T-helper 1 cell (primary cell): Measurements from ENCODE around the gene NRARP.
"Not testable (repeated sequence)": the region's sequence is repeated elsewhere in the genome, so short reads cannot be mapped to it uniquely, and the experiment has no call there.

ENCODE experiments used
- DNase-seq, 5 donors: peaks; one replicate each; pipeline ENCODE4 v3.0.0-alpha.2; 2012 to 2020

NRARP gene

DNA sequence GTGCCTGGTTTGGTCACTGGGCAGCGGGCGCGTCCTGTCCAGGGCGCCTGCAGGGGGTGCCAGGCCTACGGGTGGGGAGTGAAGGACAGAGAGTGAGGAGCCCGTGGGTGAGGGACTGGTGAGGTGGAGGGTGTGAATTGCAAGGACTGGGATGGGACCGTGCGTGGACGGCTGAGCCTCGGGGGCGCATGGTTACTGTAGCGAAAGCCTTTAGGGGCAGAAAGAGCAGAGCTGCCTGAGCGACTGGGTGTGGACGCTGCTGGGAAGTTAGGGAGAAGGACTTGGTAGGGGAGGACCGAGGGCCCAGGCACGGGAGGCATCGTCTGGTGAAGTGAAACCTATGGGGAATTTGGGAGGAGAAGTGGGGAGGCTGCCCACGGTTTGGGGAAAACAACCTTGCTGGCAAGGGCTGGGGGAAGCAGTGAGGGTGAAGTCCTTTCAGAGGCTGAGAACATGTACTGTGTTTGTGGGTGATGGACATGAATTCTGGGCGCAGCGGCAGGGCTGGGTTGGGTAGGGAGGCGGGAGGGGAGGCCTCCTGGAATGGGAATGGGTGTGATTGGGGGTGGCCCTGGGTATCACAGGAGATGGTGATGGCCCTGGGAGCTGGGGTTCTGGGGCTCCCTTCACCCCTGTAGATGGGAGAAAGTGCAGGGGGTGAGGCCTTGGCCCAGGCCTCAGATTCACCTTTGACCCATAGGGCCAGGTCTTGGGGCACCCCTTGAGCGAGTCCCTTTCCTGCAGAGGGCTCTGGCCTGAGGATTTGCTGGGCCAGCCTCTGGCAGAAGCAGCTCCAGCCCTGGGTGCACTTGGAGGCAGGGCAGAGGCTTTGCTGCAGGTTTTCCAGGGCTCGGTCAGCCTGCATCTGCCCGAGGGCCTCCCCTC, 26.2 kb downstream of the NRARP start:
- DNase-seq, result no peak

DNA sequence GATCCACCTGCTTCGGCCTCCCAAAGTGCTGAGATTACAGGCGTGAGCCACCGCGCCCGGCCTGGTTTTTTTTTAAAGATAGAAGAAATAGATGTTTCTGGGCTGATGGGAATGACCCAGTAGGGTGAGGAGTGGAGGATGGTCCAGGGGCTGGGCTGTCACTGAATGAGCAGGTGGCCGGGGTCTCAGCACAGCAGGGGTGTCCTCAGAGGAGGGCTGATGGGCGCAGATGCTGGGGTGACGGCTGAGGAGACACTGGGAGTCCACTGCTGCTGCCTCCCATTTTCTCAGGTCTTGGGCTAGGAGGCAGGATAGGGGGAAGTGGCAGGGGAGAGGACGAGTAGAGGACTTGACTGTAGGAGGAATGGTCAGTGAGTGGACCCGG, 26.9 kb downstream of the NRARP start:
- no peak for DNase-seq

DNA sequence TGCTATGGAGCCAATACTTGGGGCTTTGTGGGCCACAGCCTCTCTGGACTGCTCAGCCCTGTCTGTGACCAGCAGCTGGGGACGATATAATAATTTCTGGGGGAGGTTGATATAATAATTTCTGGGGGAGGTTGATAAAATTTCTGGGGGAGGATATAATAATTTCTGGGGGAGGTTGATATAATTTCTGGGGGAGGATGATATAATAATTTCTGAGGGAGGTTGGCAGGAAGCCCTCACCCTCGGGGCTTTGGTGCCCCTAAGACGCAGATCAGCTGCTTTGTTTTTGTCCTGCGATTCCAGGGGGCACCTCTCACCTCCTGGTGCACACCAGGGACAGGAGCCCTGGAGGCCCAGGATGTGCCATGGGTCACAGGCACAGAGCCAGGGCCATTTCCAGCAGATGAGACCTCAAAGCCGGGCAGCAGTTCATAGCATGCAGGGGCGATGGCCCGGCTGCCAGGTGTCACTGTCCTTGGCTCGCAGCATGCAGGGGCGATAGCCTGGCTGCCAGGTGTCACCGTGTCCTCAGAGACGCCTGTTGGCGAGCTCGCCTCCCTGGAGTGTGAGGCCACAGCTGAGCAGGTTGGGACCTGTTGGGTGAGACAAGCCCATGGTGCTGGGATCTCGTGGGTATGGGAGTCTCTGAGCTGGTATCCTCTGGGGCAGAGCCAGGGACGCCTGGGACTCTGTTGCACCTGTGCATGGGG, 28.3 kb downstream of the NRARP start:
- no peak for DNase-seq

DNA sequence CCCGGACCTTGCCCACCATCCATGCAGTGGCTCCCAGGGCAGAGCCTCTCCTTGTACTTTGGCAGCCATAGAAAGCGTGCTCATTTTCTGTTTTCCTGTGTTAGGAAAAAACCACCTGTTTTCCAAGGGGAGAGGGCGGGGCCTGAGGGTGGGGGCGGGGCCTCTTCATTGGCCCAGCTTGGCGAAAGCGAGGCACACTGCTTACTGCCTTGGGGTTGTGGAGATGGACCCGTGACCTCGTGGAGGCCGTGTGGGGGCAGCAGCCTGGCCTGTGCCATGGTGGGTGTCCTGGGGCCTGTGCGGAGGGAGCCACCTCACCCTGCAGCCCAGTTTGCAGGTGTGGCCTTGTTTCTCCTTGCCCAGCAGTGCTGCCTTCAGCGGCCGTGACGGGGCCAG, 29.0 kb downstream of the NRARP start:
- no peak for DNase-seq

DNA sequence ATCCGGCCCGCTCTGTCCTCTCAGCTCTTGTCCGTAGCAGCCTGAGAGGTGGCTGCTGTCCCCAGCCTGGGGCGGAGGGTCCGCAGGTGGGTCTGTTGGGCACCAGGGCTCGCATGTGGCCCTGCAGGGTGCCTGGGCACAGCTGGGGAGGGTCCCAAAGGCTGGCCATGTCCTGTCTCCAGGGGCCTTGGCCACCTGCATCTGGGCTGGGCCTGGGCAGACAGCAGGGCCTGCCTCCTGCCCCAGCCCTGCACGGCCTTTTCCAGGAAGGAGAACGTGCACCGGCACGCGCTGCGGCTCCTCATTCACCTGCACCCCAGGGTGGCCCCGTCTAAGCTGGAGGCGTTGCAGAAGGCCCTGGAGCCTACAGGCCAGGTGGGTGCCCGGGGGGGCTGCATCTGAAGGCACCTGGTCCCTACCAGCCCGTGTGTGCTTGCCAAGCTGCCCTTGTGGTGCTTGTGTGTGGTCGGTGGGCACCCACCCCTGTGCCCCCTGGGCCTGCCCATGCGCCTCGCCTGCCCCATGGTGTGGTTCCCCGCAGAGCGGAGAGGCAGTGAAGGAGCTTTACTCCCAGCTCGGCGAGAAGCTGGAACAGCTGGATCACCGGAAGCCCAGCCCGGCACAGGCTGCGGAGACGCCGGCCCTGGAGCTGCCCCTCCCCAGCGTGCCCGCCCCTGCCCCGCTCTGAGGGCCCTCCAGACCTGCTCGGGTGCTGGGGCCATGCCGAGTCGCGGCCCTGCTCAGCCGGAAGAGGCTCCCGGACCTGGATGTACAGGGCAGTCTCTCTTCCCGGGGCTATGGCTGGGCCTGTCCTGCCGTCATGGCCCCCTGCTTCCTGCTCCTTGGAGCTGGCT, 29.6 kb downstream of the NRARP start:
- DNase-seq, result no peak

DNA sequence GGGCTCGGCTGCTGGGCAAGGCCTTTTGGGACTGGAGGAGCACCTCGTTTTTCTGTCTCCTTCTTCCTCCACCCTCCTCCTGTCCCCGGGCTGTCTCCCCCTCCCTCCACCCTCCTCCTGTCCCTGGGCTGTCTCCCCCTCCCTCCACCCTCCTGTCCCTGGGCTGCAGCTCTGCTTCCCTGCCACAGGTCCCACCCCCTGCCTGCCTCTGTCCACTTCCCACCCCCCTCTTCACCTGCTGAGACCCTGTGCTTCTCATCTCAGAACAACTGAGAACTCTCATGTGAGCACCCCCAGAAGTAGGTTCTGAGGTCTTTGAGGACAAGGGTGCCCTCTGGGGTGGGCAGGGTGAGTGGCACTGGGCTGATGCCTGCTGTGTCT, 30.4 kb downstream of the NRARP start:
- DNase-seq, result no peak

DNA sequence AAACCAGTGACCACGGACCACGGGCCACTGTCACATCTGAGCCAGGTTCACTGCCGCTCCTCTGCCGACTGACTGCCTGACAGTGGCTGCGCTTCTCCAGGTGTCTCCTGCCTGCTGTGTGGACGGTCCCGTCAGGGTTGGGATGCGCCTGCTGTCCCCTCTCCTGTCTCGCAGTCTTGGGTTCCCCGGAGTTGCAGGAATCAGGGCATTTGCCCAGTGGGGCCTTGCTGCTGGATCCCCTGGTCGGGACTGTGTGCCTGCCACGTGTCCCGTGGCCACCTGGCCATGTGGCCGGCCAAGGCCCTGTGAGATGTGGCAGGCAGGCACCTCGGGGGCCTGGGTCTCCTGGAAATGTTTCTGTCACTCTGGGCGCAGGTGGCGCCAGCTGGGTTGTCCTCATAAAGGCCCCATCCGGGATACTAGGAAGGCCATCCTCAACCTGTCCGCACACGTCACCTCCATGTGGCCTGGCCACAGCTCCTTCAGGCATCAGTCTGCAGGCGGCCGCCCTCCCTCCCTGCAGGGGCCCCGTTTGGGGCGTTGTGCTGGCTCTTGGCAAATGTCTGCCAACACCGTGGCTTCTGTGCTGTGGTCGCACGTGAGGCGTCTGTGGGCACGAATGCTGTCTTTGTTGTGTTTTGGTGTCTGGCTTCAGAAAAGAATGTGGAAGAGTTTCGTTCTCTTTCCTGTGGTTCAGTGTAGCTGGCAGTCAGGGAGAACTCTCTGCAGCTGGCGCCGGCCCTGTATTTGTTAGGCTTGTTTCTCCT, 31.0 kb downstream of the NRARP start:
- DNase-seq, result no peak

DNA sequence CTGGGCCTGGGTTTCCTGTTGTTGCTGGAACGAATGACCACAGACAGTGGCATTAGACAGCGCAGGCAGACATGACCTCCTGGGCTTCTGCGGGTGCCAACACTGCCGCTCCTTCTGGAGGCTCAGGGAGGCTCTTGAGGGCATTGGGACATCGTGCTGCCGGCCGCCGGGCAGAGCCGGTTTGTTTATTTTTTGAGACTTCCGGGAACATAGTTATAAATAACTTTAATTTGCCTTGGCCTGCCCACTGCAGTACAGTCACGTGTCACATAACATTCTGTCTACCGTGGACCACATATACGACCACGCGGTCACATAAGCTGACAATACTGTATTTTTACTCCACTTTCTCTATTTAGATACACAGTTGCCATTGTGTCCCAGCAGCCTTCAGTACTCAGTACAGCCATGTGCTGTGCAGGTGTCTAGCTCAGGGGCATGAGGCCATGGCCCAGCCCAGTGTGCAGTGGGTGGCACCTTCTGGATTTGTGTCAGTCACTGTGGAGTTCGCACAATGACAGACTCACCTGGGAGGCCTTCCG, 32.8 kb downstream of the NRARP start:
- no peak for DNase-seq

DNA sequence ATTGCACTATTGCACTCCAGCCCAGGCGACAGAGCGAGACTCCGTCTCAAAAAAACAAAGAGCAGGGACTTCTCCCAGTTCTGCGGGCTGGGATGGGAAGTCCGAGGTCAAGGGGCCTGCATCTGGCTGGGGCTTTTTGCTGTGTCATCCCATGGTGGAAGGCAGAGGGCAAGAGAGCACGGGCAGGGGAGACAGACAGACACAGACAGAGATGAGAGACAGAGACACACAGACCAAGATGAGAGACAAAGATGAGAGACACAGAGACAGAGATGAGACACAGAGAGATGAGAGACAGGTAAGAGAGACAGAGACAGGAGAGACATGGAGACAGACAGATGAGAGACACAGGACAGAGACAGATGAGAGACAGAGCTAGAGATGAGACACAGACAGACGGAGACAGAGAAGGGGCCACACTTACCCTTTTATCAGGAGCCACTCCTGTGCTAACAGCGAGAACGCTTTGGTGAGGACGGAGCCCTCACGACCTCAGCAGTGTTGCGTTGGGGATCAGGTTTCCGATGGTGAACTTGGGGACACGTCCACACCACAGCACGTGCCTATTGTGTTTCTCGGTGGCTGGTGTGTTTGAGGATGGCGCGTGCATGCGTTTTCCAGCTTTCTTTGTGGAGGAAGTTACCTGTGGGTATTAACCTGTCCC, 33.4 kb downstream of the NRARP start:
- no peak for DNase-seq

DNA sequence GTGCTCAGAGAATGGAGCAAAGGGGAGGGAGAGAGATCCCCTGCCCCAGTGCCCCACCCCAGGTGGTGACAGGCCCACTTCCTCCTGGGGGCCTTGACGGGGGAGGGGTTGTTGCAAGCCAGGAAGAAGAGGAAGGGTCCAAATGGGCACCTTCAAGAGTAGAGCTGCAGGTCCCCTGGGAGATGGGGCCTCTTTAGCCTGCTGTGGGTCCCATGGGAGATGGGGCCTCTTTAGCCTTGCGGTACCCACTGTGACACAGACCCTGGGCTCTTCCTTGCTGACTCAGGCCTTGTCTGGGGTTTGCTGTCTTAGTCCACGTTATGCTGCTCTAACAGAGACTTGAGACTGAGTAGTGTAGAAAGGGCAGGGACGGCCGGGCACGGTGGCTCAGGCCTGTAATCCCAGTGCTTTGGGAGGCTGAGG, 34.1 kb downstream of the NRARP start:
- no peak for DNase-seq

DNA sequence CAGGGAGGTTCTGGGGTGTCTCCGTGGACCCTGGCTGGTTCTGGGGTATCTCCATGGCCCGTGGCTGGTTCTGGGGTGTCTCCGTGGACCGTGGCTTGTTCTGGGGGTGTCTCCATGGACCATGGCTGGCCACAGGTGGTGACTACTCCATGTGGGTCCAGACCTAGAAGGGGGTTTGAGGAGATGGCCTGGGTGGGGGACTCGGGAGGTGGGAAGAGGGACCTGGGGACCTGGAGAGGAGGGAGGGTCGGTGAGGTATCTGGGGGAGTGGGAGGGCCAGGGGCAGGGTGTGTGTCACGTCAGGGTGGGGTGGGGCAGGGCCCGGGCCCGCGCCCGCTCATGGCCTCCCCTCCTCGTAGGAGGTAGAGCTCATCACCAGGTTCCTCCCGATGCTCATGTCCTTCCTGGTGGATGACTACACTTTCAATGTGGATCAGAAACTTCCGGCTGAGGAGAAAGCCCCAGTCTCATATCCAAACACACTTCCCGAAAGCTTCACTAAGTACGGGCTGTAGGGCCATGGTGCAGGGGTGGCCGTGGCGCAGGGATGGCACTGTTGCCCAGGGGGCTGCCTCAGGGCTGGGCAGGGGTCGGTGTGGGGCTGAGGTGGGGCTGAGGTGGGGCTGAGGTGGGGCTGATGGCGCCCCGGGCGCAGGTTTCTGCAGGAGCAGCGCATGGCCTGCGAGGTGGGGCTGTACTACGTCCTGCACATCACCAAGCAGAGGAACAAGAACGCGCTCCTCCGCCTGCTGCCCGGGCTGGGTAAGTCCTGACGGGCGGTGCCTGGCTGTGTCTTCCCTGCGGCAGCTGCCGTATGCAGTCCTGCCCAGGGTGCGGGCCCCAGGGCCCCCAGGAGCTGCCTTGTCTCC, 35.3 kb downstream of the NRARP start:
- DNase-seq, result no peak

DNA sequence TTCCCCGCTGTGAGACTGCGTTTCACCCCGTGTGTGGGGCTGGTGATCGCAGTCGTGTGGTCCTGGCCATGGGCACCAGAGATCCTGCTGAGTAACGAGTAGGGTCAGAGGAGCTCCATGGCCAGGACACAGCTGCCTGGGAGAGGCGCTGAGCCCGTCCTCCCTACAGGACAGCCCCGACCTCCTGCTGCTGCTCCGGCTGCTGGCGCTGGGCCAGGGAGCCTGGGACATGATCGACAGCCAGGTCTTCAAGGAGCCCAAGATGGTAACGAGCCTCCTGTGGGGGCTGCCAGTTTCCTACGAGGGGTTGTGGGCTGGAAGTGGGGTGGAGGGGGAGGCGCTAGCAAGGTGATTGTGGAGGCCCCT, 35.9 kb downstream of the NRARP start:
- no peak for DNase-seq

DNA sequence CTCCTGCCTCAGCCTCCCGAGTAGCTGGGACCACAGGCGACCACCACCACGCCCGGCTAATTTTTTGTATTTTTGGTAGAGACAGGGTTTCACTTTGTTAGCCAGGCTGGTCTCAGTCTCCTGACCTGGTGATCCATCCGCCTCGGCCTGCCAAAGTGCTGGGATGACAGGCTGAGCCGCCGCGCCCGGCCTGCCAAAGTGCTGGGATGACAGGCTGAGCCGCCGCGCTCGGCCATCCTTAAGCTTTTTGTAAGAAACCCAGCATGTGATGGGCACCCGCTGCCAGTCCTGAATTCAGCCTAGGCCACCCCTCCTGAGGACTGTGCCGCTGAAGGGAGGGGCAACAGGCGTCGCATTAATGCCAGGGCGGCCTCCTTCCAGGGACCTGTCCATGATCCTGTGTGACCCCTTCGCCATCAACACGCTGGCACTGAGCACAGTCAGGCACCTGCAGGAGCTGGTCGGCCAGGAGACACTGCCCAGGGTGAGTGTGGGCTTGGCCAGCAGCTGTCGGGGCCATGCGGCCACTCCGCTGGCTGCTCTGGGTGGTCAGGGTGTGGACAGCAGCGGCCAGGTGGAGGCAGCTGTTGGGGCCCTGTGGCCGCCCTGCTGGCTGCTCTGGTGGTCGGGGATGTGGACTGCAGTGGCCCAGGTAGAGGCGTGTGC, 36.4 kb downstream of the NRARP start:
- DNase-seq, result no peak

DNA sequence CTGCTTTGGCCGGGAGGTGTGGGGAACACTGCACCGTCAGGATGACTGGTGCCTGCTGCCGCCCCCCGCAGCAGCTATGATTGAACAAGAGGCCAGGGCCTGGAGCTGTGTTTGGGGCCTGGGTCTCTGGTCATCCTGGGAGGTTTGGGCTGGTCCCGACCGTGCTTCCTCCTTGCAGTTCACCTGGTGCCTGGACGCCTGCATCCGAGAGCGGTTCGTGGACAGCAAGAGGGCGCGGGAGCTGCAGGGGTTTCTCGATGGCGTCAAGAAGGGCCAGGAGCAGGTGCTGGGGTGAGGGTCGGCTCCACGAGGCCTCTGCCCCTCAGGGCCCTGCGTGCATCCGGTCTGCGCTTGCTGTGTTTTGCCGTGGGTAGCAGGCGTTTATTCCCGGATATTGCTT, 38.0 kb downstream of the NRARP start:
- no peak for DNase-seq

DNA sequence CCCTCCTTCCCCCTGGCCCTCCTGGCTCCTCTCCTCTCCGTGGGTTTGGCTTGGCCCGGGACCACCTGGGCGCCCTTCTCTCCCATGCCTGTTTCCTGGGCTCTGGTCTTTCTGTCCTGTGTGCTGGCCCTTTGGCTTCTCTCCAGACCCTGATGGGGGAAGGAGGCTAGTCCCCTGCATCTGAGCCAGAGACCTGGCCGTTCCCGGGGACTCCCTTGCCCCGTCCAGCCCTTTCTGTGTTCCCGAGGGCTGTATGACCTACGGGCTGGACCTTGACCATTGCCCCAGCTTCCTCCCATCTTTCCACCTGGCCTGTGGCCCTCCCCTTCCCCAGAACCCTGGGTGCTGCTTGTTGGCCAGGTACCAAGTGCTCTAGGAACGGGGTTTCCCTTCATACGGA, 38.6 kb downstream of the NRARP start:
- DNase-seq, result no peak

DNA sequence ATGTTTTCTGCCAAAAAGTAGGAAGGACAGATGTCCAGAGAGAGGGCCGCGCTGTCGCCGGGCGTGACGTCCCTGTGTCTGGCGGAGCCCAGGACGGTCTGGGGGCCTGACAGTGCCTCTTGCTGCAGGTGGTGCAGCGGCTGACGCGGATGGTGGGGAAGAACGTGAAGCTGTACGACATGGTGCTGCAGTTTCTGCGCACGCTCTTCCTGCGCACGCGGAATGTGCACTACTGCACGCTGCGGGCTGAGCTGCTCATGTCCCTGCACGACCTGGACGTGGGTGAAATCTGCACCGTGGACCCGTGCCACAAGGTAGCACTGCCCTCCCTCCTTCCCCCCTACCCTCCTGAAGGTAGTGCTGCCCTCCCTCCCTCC, 39.2 kb downstream of the NRARP start:
- DNase-seq, result no peak

DNA sequence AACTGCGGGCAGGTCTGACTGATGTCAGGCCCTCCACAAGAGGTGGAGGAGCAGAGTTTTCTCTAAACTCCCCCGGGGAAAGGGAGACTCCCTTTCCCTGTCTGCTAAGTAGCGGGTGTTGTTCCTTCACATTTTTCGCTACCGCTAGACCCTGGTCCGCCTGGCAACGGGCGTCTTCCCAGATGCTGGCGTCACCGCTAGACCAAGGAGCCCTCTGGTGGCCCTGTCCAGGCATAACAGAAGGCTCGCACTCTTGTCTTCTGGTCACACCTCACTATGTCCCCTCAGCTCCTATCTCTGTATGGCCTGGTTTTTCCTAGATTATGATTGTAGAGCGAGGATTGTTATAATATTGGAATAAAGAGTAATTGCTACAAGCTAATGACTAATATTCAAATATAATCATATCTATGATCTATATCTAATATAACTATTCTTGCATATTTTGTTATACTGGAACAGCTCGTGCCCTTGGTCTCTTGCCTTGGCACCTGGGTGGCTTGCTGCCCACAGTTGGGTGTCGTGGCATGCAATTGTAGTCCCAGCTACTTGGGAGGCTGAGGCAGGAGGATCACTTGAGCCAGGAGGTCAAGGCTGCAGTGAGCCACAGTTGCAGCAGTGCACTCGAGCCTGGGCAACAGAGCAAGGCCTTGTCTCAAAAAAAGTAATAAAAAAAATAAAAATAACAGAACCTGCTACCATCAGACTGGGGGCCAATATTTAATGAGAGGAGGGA, 39.7 kb downstream of the NRARP start:
- DNase-seq, result not testable (repeated sequence)

DNA sequence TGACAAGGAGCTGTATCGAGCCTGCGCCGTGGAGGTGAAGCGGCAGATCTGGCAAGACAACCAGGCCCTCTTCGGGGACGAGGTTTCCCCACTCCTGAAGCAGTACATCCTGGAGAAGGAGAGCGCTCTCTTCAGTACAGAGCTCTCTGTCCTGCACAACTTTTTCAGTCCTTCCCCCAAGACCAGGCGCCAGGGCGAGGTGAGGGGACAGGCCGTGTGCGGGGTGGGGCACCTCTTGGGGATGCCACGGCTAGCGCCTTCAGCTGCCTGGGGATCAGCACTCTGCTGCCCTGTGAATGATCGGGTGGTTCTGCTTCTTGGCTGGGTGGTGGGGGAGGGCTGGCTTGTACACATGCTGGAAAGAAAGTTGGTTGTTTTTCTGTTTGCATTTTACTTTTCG, 45.2 kb downstream of the NRARP start:
- DNase-seq, result no peak

DNA sequence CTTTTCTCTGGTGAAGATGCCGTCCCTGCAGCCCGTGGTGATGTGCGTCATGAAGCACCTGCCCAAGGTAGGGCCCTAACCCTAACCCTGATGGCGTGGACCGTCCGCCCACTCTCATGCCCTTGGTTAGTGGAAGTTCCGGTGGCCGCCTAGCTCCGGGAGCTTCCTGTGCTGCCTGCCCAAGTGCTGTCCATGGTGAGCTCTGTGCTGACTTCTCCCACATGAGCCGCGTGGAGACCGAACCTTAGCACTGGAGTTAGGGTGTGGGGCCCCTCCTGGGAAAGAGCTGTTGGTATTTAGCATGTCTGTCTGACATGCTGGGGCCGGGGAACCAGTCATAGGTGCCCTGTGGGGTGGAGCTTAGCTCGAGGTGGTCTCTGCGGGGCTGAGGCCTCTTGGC, 45.7 kb downstream of the NRARP start:
- no peak for DNase-seq
